CD4-positive, alpha-beta T cell (primary cell): ENCODE data around the gene ARRDC3. TPM values are rescaled to one million over a fixed set of nuclear protein-coding genes. Genes with fewer than 3 reads are reported as not detected.

Experiments
- ATAC-seq: fragments of 200-7000 bp; cut with Tn5 transposase; one replicate; pipeline ENCODE4 v1.10.0; 2022; ENCODE audit warnings: mild to moderate bottlenecking; ENCODE audit not compliant: poor library complexity
- CTCF ChIA-PET: fragments of 350-600 bp; sonication (Branson Sonifier 250); formaldehyde crosslinking; loops from one replicate; lab custom pipeline; 2021; ENCODE audit warnings: antibody characterized with exemption, inconsistent platforms; lab: Charles Lee
- POLR2A ChIA-PET: fragments of 350-600 bp; sonication (Branson Sonifier 250); formaldehyde crosslinking; loops from one replicate; lab custom pipeline; 2021; ENCODE audit warnings: antibody characterized with exemption, inconsistent platforms; lab: Charles Lee
- DNase-seq, 14 experiments: peaks; one replicate each; pipeline ENCODE4 v3.0.0-alpha.2; 2013 to 2020; ENCODE audit warnings: mixed read lengths in 2 of 14
- H3K27ac ChIP-seq, 2 donors: one replicate each; pipeline versions ENCODE4 v1.5.1 to v1.7.0; 2013; ENCODE audit warnings: low read length in 2 of 2, low read depth in 1 of 2, mild to moderate bottlenecking in 1 of 2
- H3K27me3 ChIP-seq, 2 experiments: 1 replicate in 1 of 2; 2 replicates in 1 of 2; pipeline versions ENCODE4 v1.6.1 to v1.7.0; 2013; ENCODE audit warnings: low read length in 2 of 2, control low read depth in 1 of 2, mild to moderate bottlenecking in 1 of 2, moderate library complexity in 1 of 2; ENCODE audit not compliant: insufficient read depth in 2 of 2, control insufficient read depth in 1 of 2
- H3K36me3 ChIP-seq: one replicate; pipeline ENCODE4 v1.6.1; 2013; ENCODE audit warnings: low read length, control low read depth; ENCODE audit not compliant: insufficient read depth
- H3K4me1 ChIP-seq: one replicate; pipeline ENCODE4 v1.6.1; 2013; ENCODE audit warnings: low read length, control low read depth; ENCODE audit not compliant: insufficient read depth
- H3K4me3 ChIP-seq: one replicate; pipeline ENCODE4 v1.5.1; 2013; ENCODE audit warnings: mild to moderate bottlenecking, low read length, moderate library complexity
- H3K9me3 ChIP-seq, 2 experiments: 1 replicate in 1 of 2; 2 replicates in 1 of 2; pipeline versions ENCODE4 v1.6.1 to v1.7.0; 2013; ENCODE audit warnings: low read length in 2 of 2, mild to moderate bottlenecking in 2 of 2, control low read depth in 1 of 2, moderate library complexity in 1 of 2; ENCODE audit not compliant: control insufficient read depth in 1 of 2, insufficient read depth in 1 of 2
- H3K27ac Mint-ChIP-seq: one replicate; pipeline ENCODE4 v1.8.0; 2020; ENCODE audit warnings: mixed read lengths
- H3K27me3 Mint-ChIP-seq: one replicate; pipeline ENCODE4 v1.8.0; 2021; ENCODE audit warnings: mixed read lengths
- H3K36me3 Mint-ChIP-seq: one replicate; pipeline ENCODE4 v1.8.0; 2021; ENCODE audit warnings: low read depth, mixed read lengths
- H3K4me1 Mint-ChIP-seq: one replicate; pipeline ENCODE4 v1.8.0; 2021; ENCODE audit warnings: low read depth, mixed read lengths
- H3K4me3 Mint-ChIP-seq: one replicate; pipeline ENCODE4 v1.8.0; 2020; ENCODE audit warnings: mild to moderate bottlenecking, mixed read lengths
- H3K9me3 Mint-ChIP-seq: one replicate; pipeline ENCODE4 v1.8.0; 2020; ENCODE audit warnings: mixed read lengths
- CTCF ChIP-seq: fragments of 200-600 bp; IDR thresholded peaks from one replicate; pipeline ENCODE4 v1.8.0; 2022; ENCODE audit warnings: antibody characterized with exemption, mild to moderate bottlenecking
- intact Hi-C, 2 experiments: fragments of 100-400 bp; cut with DNase I in 1 of 2; cut with micrococcal nuclease in 1 of 2; formaldehyde crosslinking; loops; one replicate each; pipeline versions ENCODE4 v1.15.1 to v1.9.0; 2023 to 2025; cut with DNase I, micrococcal nuclease
- total RNA-seq, 174 experiments: library from RNA in 2 of 174; stranded (reverse) in 2 of 174; gene quantifications; one replicate each; pipeline ENCODE4 v1.2.3 and lab custom pipeline; 2021 to 2026

The ARRDC3 gene
- total RNA-seq, 2 experiments from 2014 or later, result 273 to 284 TPM

GRCh38 chr5:91381774-91382359, 1.2 kb downstream of the ARRDC3 start:
- TF ChIP-seq CTCF, result no peak
- Histone ChIP-seq H3K9me3 (no peaks in the 10 kb centered on the region), H3K27ac (peak overlapping the region; percentile 97 to 100), H3K27me3 (no peaks in the 10 kb centered on the region), H3K4me3 (peak overlapping the region; percentile 91), H3K4me1 (peaks cover 7% of the 10 kb centered on the region), H3K36me3 (peaks cover 20% of the 10 kb centered on the region)
- Mint-ChIP-seq H3K4me3 (peak overlapping the region; percentile 93), H3K27me3 (no peaks in the 10 kb centered on the region), H3K4me1 (peaks cover 41% of the 10 kb centered on the region), H3K27ac (peak overlapping the region; percentile 99), H3K9me3 (no peaks in the 10 kb centered on the region), H3K36me3 (peaks cover 66% of the 10 kb centered on the region)
- DNase-seq (peak; percentile 63 to 97 (median 74)), ATAC-seq (peak; percentile 32)
- intact Hi-C loops, result loop anchor here (2.0 to 10.0 kb wide), 6 partner anchors 69 to 973 kb away; partner anchors contain the start of genes LYSMD3 (in 2 of the 2) and CETN3 (in 1 of the 2)
- ChIA-PET CTCF (interaction anchor here (1.5 kb wide), 1 partner anchor 70 kb away, joined by 7 read pairs; no protein-coding TSS in a partner anchor), POLR2A (interaction anchor here (1.3 to 6.3 kb wide), 9 partner anchors 10 to 972 kb away, joined by 6 to 151 read pairs (median 37); partner anchors contain the start of genes CETN3, LYSMD3, MBLAC2 and POLR3G)

- Histone ChIP-seq H3K4me3 (peak overlapping the region; percentile 91), H3K27ac (peak overlapping the region; percentile 97 to 100), H3K36me3 (peaks cover 26% of the 10 kb centered on the region), H3K27me3 (no peaks in the 10 kb centered on the region), H3K9me3 (no peaks in the 10 kb centered on the region), H3K4me1 (peaks cover 10% of the 10 kb centered on the region)
- intact Hi-C loops, result loop anchor here (2.0 to 10.0 kb wide), 5 partner anchors 69 to 973 kb away; partner anchors contain the start of genes LYSMD3 (in 2 of the 2) and CETN3 (in 1 of the 2)
- Mint-ChIP-seq H3K4me1 (peaks cover 43% of the 10 kb centered on the region), H3K9me3 (no peaks in the 10 kb centered on the region), H3K27me3 (no peaks in the 10 kb centered on the region), H3K27ac (peak overlapping the region; percentile 99), H3K36me3 (peaks cover 72% of the 10 kb centered on the region), H3K4me3 (peak overlapping the region; percentile 93)
- no peak for ATAC-seq
- CTCF ChIA-PET, result no interaction called here
- POLR2A ChIA-PET, result interaction anchor here (0.8 to 2.2 kb wide), 19 partner anchors 11 to 972 kb away, joined by 3 to 134 read pairs (median 8); partner anchors contain the start of genes CETN3, LYSMD3, MBLAC2 and POLR3G
- TF ChIP-seq CTCF, result no peak
- no peak for DNase-seq
These were observed 1.8 kb downstream of the ARRDC3 start for GRCh38 chr5:91381239-91381773.

GRCh38 chr5:91380491-91381238, 2.5 kb downstream of the ARRDC3 start:
- Mint-ChIP-seq H3K27me3 (no peaks in the 10 kb centered on the region), H3K4me3 (peak overlapping the region; percentile 93), H3K4me1 (peaks cover 43% of the 10 kb centered on the region), H3K36me3 (peaks cover 79% of the 10 kb centered on the region), H3K27ac (peak overlapping the region; percentile 99), H3K9me3 (no peaks in the 10 kb centered on the region)
- CTCF ChIA-PET, result no interaction called here
- peaks cover 31% of the 10 kb centered on the region for H3K36me3 ChIP-seq
- no peak for TF ChIP-seq CTCF
- no peaks in the 10 kb centered on the region for H3K27me3 ChIP-seq
- ATAC-seq (peak; percentile 56), DNase-seq (peak; percentile 96 to 99 (median 98))
- intact Hi-C loops, result loop anchor here (1.0 to 10.0 kb wide), 6 partner anchors 66 to 972 kb away; partner anchors contain the start of genes LYSMD3 (in 2 of the 2) and CETN3 (in 1 of the 2)
- peak overlapping the region; percentile 97 to 100 for H3K27ac ChIP-seq
- POLR2A ChIA-PET, result interaction anchor here (0.8 to 2.2 kb wide), 24 partner anchors 10 to 971 kb away, joined by 3 to 134 read pairs (median 8); partner anchors contain the start of genes CETN3, LYSMD3, MBLAC2 and POLR3G
- no peaks in the 10 kb centered on the region for H3K9me3 ChIP-seq
- peak overlapping the region; percentile 91 for H3K4me3 ChIP-seq
- H3K4me1 ChIP-seq, result peaks cover 10% of the 10 kb centered on the region
